Adrenal gland (tissue), 5 donors: Measurements from ENCODE around the gene FBXO24.

ENCODE experiments used
- POLR2A ChIP-seq, 2 donors: fragments of 450-650 bp; IDR thresholded peaks; one replicate each; pipeline ENCODE4 v1.6.1; 2017; ENCODE audit warnings: antibody characterized with exemption in 2 of 2, mild to moderate bottlenecking in 2 of 2, moderate library complexity in 1 of 2
- TF ChIP-seq, protein P1 (sequence below), 6 experiments: fragments of 450-650 bp in 4 of 6; fragments of 200-600 bp in 2 of 6; sonication (generic) in 1 of 6; IDR thresholded peaks; 1 replicate in 5 of 6; 2 replicates in 1 of 6; pipeline versions ENCODE4 v1.5.1 to v1.8.0; 2016 to 2021; ENCODE audit warnings: antibody characterized with exemption in 6 of 6, mild to moderate bottlenecking in 2 of 6, moderate library complexity in 1 of 6
- donor health status: DM: no; HTN: no; CAD: no.

DNA sequence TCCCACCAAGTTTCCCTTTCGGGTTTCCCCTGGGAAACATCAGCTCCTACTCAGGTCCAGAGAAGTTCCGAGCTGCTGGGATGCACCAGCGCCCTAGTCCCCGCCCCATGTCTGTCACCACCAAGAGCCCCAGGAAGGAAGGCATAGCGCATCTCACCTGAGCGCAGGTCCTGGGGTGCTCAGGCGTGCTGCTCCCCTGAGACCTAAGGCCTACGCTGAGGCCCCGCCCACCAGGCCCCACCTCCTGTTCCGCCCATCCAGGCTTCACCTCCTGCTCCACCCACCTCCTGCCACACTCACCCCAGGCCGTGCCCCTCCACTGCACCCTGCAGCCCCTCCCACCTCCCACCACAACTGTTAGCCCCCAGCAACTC is 56.4 kb downstream of the FBXO24 start:
- TF ChIP-seq, protein P1, sequence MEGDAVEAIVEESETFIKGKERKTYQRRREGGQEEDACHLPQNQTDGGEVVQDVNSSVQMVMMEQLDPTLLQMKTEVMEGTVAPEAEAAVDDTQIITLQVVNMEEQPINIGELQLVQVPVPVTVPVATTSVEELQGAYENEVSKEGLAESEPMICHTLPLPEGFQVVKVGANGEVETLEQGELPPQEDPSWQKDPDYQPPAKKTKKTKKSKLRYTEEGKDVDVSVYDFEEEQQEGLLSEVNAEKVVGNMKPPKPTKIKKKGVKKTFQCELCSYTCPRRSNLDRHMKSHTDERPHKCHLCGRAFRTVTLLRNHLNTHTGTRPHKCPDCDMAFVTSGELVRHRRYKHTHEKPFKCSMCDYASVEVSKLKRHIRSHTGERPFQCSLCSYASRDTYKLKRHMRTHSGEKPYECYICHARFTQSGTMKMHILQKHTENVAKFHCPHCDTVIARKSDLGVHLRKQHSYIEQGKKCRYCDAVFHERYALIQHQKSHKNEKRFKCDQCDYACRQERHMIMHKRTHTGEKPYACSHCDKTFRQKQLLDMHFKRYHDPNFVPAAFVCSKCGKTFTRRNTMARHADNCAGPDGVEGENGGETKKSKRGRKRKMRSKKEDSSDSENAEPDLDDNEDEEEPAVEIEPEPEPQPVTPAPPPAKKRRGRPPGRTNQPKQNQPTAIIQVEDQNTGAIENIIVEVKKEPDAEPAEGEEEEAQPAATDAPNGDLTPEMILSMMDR (IDR thresholded peaks at IDR 0.05): no peak
- TF ChIP-seq POLR2A (IDR thresholded peaks at IDR 0.05): no peak
